BE2C (cell line): Measurements from ENCODE around the gene MAPKAPK3.

Source experiments
- DNase-seq: peaks from one replicate; pipeline ENCODE4 v3.0.0-alpha.2; 2020
- H3K27me3 ChIP-seq: fragments of 250-450 bp; sonication (Bioruptor Pico); 2 replicates; pipeline ENCODE4 v1.5.1; 2020; ENCODE audit warnings: mild to moderate bottlenecking
- H3K36me3 ChIP-seq: fragments of 250-450 bp; sonication (Bioruptor Pico); 2 replicates; pipeline ENCODE4 v1.5.1; 2020; ENCODE audit warnings: mild to moderate bottlenecking
- H3K4me1 ChIP-seq: fragments of 250-450 bp; sonication (Bioruptor Pico); 2 replicates; pipeline ENCODE4 v1.5.1; 2020
- H3K4me3 ChIP-seq: 2 replicates; pipeline ENCODE4 v1.5.1; 2011; ENCODE audit warnings: low read depth, low read length
- H3K9me3 ChIP-seq: fragments of 250-450 bp; sonication (Bioruptor Pico); 2 replicates; pipeline ENCODE4 v1.5.1; 2020
- TF ChIP-seq, protein P1 (sequence below): IDR thresholded peaks from 2 replicates; pipeline ENCODE4 v1.5.1; 2012; ENCODE audit warnings: mild to moderate bottlenecking, low read depth, low read length

Gene MAPKAPK3

DNA sequence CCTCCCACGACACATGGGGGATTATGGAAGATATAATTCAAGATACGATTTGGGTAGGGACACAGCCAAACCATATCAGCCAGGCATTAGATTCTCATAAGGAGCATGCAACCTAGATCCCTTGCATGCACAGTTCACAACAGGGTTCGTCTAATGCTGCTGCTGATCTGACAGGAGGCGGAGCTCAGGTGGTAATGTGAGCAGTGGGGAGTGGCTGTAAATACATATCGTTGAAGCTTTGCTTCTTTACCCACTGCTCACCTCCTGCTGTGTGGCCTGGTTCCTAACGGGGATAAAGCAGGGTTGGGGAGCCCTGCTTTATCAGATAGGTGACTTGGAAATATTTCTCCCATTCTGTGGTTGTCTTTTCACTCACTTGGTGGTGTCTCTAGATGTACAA is 72.6 kb downstream of the MAPKAPK3 start:
- no peak overlapping the region for H3K4me3 ChIP-seq
- no peaks in the 10 kb centered on the region for H3K4me1 ChIP-seq
- H3K9me3 ChIP-seq, result no peaks in the 10 kb centered on the region
- no peaks in the 10 kb centered on the region for H3K36me3 ChIP-seq
- DNase-seq, result no peak
- peaks cover 15% of the 10 kb centered on the region for H3K27me3 ChIP-seq
- TF ChIP-seq, protein P1, sequence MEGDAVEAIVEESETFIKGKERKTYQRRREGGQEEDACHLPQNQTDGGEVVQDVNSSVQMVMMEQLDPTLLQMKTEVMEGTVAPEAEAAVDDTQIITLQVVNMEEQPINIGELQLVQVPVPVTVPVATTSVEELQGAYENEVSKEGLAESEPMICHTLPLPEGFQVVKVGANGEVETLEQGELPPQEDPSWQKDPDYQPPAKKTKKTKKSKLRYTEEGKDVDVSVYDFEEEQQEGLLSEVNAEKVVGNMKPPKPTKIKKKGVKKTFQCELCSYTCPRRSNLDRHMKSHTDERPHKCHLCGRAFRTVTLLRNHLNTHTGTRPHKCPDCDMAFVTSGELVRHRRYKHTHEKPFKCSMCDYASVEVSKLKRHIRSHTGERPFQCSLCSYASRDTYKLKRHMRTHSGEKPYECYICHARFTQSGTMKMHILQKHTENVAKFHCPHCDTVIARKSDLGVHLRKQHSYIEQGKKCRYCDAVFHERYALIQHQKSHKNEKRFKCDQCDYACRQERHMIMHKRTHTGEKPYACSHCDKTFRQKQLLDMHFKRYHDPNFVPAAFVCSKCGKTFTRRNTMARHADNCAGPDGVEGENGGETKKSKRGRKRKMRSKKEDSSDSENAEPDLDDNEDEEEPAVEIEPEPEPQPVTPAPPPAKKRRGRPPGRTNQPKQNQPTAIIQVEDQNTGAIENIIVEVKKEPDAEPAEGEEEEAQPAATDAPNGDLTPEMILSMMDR, result no peak

- Histone ChIP-seq H3K4me3 (no peak overlapping the region), H3K27me3 (no peaks in the 10 kb centered on the region; the same call in 1 of the 2 replicates), H3K36me3 (no peaks in the 10 kb centered on the region), H3K4me1 (no peaks in the 10 kb centered on the region), H3K9me3 (no peaks in the 10 kb centered on the region)
- TF ChIP-seq, protein P1, result no peak
- DNase-seq, result no peak
Observed at GRCh38 chr3:50695031-50695430, 78.1 kb downstream of the MAPKAPK3 start.

DNA sequence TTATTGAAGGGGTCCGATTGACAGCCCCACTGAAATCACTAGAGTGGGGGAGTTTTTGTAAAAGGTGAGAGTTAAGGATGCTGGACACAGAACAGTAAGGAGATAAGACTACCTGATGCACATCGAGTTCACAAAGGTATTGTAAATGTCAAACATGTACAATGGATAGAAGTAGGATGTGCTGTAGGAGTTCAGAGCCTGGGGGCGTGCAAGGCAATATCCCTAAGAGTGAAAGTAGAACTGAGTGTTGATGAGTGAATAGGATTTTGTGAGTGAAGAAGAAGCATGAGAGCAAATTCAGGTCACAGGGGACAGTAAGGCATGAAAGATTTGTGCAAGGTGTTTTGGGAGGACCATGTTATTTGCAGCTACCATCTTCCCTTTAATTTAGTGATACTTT is 79.3 kb downstream of the MAPKAPK3 start:
- Histone ChIP-seq H3K4me3 (no peak overlapping the region), H3K4me1 (no peaks in the 10 kb centered on the region), H3K36me3 (no peaks in the 10 kb centered on the region), H3K27me3 (no peaks in the 10 kb centered on the region; the same call in 1 of the 2 replicates), H3K9me3 (no peaks in the 10 kb centered on the region)
- DNase-seq, result no peak
- TF ChIP-seq, protein P1, result no peak

DNA sequence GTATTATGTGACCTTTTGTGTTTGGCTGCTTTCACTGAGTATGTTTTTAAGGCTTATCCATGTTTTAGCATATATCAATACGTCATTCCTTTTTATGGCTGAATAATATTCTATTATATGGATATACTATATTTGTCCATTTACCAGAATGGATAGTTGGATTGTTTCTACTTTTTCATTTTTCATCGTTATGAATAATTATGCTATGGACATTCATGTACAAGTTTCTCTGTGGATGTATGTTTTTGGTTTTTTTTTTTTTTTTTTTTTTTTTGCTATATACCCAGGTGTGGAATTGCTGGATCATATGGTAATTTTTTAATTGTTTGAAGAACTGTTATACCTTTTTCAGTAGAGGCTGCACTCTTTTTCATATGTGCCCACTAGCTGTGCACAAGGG is 81.3 kb downstream of the MAPKAPK3 start:
- no peak for DNase-seq
- no peaks in the 10 kb centered on the region for H3K36me3 ChIP-seq
- no peaks in the 10 kb centered on the region for H3K9me3 ChIP-seq
- TF ChIP-seq, protein P1, result no peak
- no peaks in the 10 kb centered on the region for H3K27me3 ChIP-seq
- H3K4me3 ChIP-seq, result no peak overlapping the region
- H3K4me1 ChIP-seq, result no peaks in the 10 kb centered on the region
